ENCODE results near the gene TTBK1. TPM values are rescaled to one million over a fixed set of nuclear protein-coding genes. Genes with fewer than 3 reads are reported as not detected.

Gene TTBK1
- total RNA-seq, 1 experiment from 2014 or later, result not detected

DNA sequence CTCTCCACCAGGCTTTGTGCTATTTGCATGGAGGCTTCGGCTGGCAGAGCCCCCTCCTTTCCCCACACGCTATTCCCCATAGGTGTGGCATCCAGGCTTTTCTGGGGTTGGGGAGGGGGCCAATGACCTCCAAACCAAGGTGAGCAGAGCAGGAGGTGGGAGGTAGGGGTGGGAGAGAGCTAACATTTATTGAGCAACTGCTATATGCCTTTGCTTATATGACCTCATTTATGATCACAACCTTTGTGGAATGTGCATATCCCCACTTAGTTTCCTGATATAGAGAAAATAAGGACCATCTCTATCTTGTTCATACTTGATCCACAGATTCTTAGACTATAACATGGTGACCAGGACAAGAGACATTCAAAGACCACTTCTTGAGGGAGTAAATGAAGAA is 37.0 kb downstream of the TTBK1 start:
- peaks cover 25% of the 10 kb centered on the region for H3K27me3 Mint-ChIP-seq (ENCODE audit: insufficient read depth, unreplicated experiment)

GRCh38 chr6:43282060-43282459 is 38.8 kb downstream of the TTBK1 start:
- Mint-ChIP-seq H3K36me3 (ENCODE audit: insufficient read depth, unreplicated experiment) (peaks cover 6% of the 10 kb centered on the region), H3K4me1 (ENCODE audit: insufficient read depth, unreplicated experiment) (peaks cover 5% of the 10 kb centered on the region), H3K27me3 (ENCODE audit: insufficient read depth, unreplicated experiment) (peaks cover 40% of the 10 kb centered on the region), H3K4me3 (ENCODE audit: unreplicated experiment) (no peak overlapping the region), H3K27ac (ENCODE audit: low read depth, unreplicated experiment) (no peak overlapping the region), H3K9me3 (ENCODE audit: unreplicated experiment) (no peaks in the 10 kb centered on the region)
- intact Hi-C loops (cut with micrococcal nuclease), result no loop called here
- POLR2A ChIA-PET, result interaction anchor here (0.6 kb wide), 1 partner anchor 292 kb away, joined by 3 read pairs; no protein-coding TSS in a partner anchor
- no TSS peak for BruUV-seq (replicated peaks)
- no peak for TF ChIP-seq CTCF (IDR thresholded peaks at IDR 0.05; ENCODE audit: unreplicated experiment)
- CTCF ChIA-PET, result no interaction called here
- DNase-seq (ENCODE audit: unreplicated experiment), result no peak

More for the DNA sequence above, 37.0 kb downstream of the TTBK1 start:
- no peak for DNase-seq (ENCODE audit: unreplicated experiment)
- peaks cover 5% of the 10 kb centered on the region for H3K4me1 Mint-ChIP-seq (ENCODE audit: insufficient read depth, unreplicated experiment)
- ChIA-PET POLR2A (no interaction called here), CTCF (interaction anchor here (0.9 kb wide), 1 partner anchor 42 kb away, joined by 7 read pairs; no protein-coding TSS in a partner anchor)
- BruUV-seq (replicated peaks), result no TSS peak
- intact Hi-C loops (cut with micrococcal nuclease), result no loop called here
- no peak overlapping the region for H3K27ac Mint-ChIP-seq (ENCODE audit: low read depth, unreplicated experiment)
- peaks cover 6% of the 10 kb centered on the region for H3K36me3 Mint-ChIP-seq (ENCODE audit: insufficient read depth, unreplicated experiment)
- H3K4me3 Mint-ChIP-seq (ENCODE audit: unreplicated experiment), result no peak overlapping the region
- no peaks in the 10 kb centered on the region for H3K9me3 Mint-ChIP-seq (ENCODE audit: unreplicated experiment)
- no peak for TF ChIP-seq CTCF (IDR thresholded peaks at IDR 0.05; ENCODE audit: unreplicated experiment)

DNA sequence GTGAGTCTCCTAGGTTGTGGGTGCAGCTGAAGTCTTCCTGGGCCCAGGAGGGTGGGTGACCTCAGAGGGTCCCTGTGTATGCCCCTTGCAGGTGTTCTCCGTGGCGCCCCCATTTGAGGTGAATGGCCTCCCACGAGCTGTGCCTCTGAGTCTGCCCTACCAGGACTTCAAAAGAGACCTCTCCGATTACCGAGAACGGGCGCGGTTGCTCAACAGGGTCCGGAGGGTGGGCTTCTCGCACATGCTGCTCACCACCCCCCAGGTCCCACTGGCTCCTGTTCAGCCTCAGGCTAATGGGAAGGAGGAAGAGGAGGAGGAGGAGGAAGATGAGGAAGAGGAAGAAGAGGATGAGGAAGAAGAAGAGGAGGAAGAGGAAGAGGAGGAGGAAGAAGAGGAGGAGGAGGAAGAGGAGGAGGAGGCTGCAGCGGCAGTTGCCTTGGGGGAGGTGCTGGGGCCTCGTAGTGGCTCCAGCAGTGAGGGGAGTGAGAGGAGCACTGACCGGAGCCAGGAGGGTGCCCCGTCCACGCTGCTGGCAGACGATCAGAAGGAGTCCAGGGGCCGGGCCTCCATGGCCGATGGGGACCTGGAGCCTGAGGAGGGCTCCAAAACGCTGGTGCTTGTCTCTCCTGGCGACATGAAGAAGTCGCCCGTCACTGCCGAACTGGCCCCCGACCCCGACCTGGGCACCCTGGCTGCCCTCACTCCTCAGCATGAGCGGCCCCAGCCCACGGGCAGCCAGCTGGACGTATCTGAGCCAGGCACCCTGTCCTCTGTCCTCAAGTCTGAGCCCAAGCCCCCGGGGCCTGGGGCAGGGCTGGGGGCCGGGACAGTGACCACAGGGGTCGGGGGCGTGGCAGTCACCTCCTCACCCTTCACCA is 39.6 kb downstream of the TTBK1 start:
- ChIA-PET POLR2A (interaction anchor here (0.6 kb wide), 1 partner anchor 291 kb away, joined by 3 read pairs; no protein-coding TSS in a partner anchor), CTCF (no interaction called here)
- intact Hi-C loops (cut with micrococcal nuclease), result no loop called here
- Mint-ChIP-seq H3K4me3 (ENCODE audit: unreplicated experiment) (no peak overlapping the region), H3K9me3 (ENCODE audit: unreplicated experiment) (no peaks in the 10 kb centered on the region), H3K27me3 (ENCODE audit: insufficient read depth, unreplicated experiment) (peaks cover 40% of the 10 kb centered on the region), H3K36me3 (ENCODE audit: insufficient read depth, unreplicated experiment) (peaks cover 6% of the 10 kb centered on the region), H3K27ac (ENCODE audit: low read depth, unreplicated experiment) (no peak overlapping the region), H3K4me1 (ENCODE audit: insufficient read depth, unreplicated experiment) (peaks cover 5% of the 10 kb centered on the region)
- no peak for DNase-seq (ENCODE audit: unreplicated experiment)
- no peak for TF ChIP-seq CTCF (IDR thresholded peaks at IDR 0.05; ENCODE audit: unreplicated experiment)
- BruUV-seq (replicated peaks), result no TSS peak

- intact Hi-C loops (cut with micrococcal nuclease), result no loop called here
- POLR2A ChIA-PET, result no interaction called here
- CTCF ChIA-PET, result no interaction called here
- Mint-ChIP-seq H3K4me1 (ENCODE audit: insufficient read depth, unreplicated experiment) (peaks cover 3% of the 10 kb centered on the region), H3K4me3 (ENCODE audit: unreplicated experiment) (no peak overlapping the region), H3K36me3 (ENCODE audit: insufficient read depth, unreplicated experiment) (peaks cover 3% of the 10 kb centered on the region), H3K27me3 (ENCODE audit: insufficient read depth, unreplicated experiment) (peaks cover 40% of the 10 kb centered on the region), H3K9me3 (ENCODE audit: unreplicated experiment) (no peaks in the 10 kb centered on the region), H3K27ac (ENCODE audit: low read depth, unreplicated experiment) (no peak overlapping the region)
- no TSS peak for BruUV-seq (replicated peaks)
- no peak for DNase-seq (ENCODE audit: unreplicated experiment)
- TF ChIP-seq CTCF (IDR thresholded peaks at IDR 0.05; ENCODE audit: unreplicated experiment), result no peak
Observed at GRCh38 chr6:43283514-43283901, 40.2 kb downstream of the TTBK1 start.
